ENCODE data around the gene SSBP4.

DNA sequence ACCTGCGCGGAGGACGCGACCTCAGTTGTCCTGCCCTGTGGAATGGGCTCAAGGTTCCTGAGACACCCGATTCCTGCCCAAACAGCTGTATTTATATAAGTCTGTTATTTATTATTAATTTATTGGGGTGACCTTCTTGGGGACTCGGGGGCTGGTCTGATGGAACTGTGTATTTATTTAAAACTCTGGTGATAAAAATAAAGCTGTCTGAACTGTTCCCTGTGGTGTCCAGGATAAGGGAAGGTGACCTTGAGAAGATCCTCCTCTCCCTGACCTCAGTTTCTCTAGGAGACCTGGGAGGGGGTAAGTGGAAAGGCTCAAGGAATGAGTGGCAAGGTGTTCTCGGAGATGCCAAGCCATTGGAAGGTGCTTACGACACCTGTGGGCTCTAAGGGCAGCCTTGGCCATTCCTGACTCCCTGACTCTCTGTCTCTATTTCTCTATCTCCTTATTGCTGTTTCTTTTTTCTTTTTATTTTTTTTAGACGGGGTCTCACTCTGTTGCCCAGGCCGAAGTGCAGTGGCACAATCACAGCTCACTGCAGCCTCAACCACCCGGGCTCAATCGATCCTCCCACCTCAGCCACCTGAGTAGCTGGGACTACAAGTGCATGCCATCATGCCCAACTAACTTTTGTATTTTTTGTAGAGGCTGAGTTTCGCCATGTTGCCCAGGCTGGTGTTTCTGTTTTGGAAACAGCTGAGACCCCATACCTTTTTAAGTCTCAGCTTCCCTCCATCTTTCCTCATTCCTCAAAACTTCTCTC lies 30.1 kb upstream of the SSBP4 start:
- TF ChIP-seq EZH2 (IDR thresholded peaks at IDR 0.05; ENCODE audit: low read depth, unreplicated experiment) (no peak), POLR2AphosphoS5 (IDR thresholded peaks at IDR 0.05; ENCODE audit: low read depth) (no peak), EZH2phosphoT487 (IDR thresholded peaks at IDR 0.05; ENCODE audit: unreplicated experiment) (no peak)
- TF ChIP-seq, protein P1, sequence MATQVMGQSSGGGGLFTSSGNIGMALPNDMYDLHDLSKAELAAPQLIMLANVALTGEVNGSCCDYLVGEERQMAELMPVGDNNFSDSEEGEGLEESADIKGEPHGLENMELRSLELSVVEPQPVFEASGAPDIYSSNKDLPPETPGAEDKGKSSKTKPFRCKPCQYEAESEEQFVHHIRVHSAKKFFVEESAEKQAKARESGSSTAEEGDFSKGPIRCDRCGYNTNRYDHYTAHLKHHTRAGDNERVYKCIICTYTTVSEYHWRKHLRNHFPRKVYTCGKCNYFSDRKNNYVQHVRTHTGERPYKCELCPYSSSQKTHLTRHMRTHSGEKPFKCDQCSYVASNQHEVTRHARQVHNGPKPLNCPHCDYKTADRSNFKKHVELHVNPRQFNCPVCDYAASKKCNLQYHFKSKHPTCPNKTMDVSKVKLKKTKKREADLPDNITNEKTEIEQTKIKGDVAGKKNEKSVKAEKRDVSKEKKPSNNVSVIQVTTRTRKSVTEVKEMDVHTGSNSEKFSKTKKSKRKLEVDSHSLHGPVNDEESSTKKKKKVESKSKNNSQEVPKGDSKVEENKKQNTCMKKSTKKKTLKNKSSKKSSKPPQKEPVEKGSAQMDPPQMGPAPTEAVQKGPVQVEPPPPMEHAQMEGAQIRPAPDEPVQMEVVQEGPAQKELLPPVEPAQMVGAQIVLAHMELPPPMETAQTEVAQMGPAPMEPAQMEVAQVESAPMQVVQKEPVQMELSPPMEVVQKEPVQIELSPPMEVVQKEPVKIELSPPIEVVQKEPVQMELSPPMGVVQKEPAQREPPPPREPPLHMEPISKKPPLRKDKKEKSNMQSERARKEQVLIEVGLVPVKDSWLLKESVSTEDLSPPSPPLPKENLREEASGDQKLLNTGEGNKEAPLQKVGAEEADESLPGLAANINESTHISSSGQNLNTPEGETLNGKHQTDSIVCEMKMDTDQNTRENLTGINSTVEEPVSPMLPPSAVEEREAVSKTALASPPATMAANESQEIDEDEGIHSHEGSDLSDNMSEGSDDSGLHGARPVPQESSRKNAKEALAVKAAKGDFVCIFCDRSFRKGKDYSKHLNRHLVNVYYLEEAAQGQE (IDR thresholded peaks at IDR 0.05; ENCODE audit: unreplicated experiment) = no peak
- TF ChIP-seq, protein P2, sequence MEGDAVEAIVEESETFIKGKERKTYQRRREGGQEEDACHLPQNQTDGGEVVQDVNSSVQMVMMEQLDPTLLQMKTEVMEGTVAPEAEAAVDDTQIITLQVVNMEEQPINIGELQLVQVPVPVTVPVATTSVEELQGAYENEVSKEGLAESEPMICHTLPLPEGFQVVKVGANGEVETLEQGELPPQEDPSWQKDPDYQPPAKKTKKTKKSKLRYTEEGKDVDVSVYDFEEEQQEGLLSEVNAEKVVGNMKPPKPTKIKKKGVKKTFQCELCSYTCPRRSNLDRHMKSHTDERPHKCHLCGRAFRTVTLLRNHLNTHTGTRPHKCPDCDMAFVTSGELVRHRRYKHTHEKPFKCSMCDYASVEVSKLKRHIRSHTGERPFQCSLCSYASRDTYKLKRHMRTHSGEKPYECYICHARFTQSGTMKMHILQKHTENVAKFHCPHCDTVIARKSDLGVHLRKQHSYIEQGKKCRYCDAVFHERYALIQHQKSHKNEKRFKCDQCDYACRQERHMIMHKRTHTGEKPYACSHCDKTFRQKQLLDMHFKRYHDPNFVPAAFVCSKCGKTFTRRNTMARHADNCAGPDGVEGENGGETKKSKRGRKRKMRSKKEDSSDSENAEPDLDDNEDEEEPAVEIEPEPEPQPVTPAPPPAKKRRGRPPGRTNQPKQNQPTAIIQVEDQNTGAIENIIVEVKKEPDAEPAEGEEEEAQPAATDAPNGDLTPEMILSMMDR (conservative IDR thresholded peaks at IDR 0.05; ENCODE audit: low read depth in 2 of 2) = no peak
- TF ChIP-seq, protein P3, sequence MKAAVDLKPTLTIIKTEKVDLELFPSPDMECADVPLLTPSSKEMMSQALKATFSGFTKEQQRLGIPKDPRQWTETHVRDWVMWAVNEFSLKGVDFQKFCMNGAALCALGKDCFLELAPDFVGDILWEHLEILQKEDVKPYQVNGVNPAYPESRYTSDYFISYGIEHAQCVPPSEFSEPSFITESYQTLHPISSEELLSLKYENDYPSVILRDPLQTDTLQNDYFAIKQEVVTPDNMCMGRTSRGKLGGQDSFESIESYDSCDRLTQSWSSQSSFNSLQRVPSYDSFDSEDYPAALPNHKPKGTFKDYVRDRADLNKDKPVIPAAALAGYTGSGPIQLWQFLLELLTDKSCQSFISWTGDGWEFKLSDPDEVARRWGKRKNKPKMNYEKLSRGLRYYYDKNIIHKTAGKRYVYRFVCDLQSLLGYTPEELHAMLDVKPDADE (IDR thresholded peaks at IDR 0.05) = no peak
